PC-9 (cell line): ENCODE measurements around the gene ARL8A. TPM values are rescaled to one million over a fixed set of nuclear protein-coding genes. Genes with fewer than 3 reads are reported as not detected.

Experiments used
- BruUV-seq: library from RNA; stranded (reverse); fragments of 400-500 nt; replicated peaks from 2 replicates; lab custom pipeline; 2021; lab: Mats Ljungman, UMichigan
- CTCF ChIA-PET: fragments of 300-600 bp; sonication (Branson Sonifier 250); formaldehyde crosslinking; loops from one replicate; lab custom pipeline; 2022; ENCODE audit warnings: antibody characterized with exemption; lab: Charles Lee
- POLR2A ChIA-PET: fragments of 300-600 bp; sonication (Branson Sonifier 250); formaldehyde crosslinking; loops from one replicate; lab custom pipeline; 2022; ENCODE audit warnings: antibody characterized with exemption; ENCODE audit not compliant: unreplicated experiment; lab: Charles Lee
- DNase-seq, 2 experiments: peaks; one replicate each; pipeline versions ENCODE4 v3.0.0 to v3.0.0-alpha.2; 2015 to 2022; ENCODE audit warnings: mixed read lengths in 1 of 2
- H2AFZ ChIP-seq: fragments of 200-600 bp; sonication (generic); 2 replicates; pipeline ENCODE4 v1.8.1; 2017; ENCODE audit warnings: antibody characterized with exemption
- H3F3A ChIP-seq: fragments of 200-600 bp; sonication (generic); 2 replicates; pipeline ENCODE4 v1.8.1; 2017; ENCODE audit warnings: antibody characterized with exemption, mild to moderate bottlenecking, low read depth; ENCODE audit not compliant: insufficient read depth
- H3K27ac ChIP-seq: fragments of 200-600 bp; sonication (generic); 2 replicates; pipeline ENCODE4 v1.6.1; 2016; ENCODE audit warnings: mixed run types
- H3K27me3 ChIP-seq: fragments of 200-600 bp; sonication (generic); 2 replicates; pipeline ENCODE4 v1.6.1; 2016; ENCODE audit warnings: low read depth, mixed run types; ENCODE audit not compliant: insufficient read depth
- H3K36me3 ChIP-seq: fragments of 200-600 bp; sonication (generic); 2 replicates; pipeline ENCODE4 v1.6.1; 2016; ENCODE audit warnings: low read depth, mixed run types
- H3K4me1 ChIP-seq: fragments of 200-600 bp; sonication (generic); replicated peaks from 2 replicates; pipeline ENCODE4 v1.6.1; 2016; ENCODE audit warnings: mixed run types; ENCODE audit not compliant: insufficient read depth
- H3K4me2 ChIP-seq: fragments of 200-600 bp; sonication (generic); 2 replicates; pipeline ENCODE4 v1.6.1; 2017; ENCODE audit warnings: mixed run types
- H3K4me3 ChIP-seq: fragments of 200-600 bp; sonication (generic); 2 replicates; pipeline ENCODE4 v1.6.1; 2016; ENCODE audit warnings: mixed run types
- H3K79me2 ChIP-seq: fragments of 200-600 bp; sonication (generic); 2 replicates; pipeline ENCODE4 v1.6.1; 2017; ENCODE audit warnings: low read depth, mixed run types
- H3K9me2 ChIP-seq: fragments of 200-600 bp; sonication (generic); 2 replicates; pipeline ENCODE4 v1.8.1; 2017; ENCODE audit warnings: mild to moderate bottlenecking; ENCODE audit not compliant: insufficient read depth
- H3K9me3 ChIP-seq: fragments of 200-600 bp; sonication (generic); 2 replicates; pipeline ENCODE4 v1.8.1; 2016; ENCODE audit warnings: low read depth; ENCODE audit not compliant: insufficient read depth
- H4K20me1 ChIP-seq: fragments of 200-600 bp; sonication (generic); 2 replicates; pipeline ENCODE4 v1.8.1; 2017; ENCODE audit not compliant: insufficient read depth
- CTCF ChIP-seq: fragments of 200-600 bp; sonication (generic); conservative IDR thresholded peaks from 2 replicates; pipeline ENCODE4 v1.6.1; 2017; ENCODE audit warnings: mixed run types, antibody characterized with exemption, mild to moderate bottlenecking, moderate library complexity
- EZH2 ChIP-seq: fragments of 200-600 bp; sonication (generic); IDR thresholded peaks from 2 replicates; pipeline ENCODE4 v1.8.0; 2017; ENCODE audit warnings: antibody characterized with exemption, low read depth
- intact Hi-C: fragments of 100-400 bp; cut with micrococcal nuclease; formaldehyde crosslinking; loops from one replicate; pipeline ENCODE4 v1.10.0; 2022; ENCODE audit not compliant: unreplicated experiment
- total RNA-seq: library from RNA; stranded (reverse); gene quantifications from 2 replicates; pipeline ENCODE4 v1.2.3, GENCODE V29; 2021

The ARL8A gene
- total RNA-seq, 1 experiment from 2014 or later, result 42.6 TPM

- ChIA-PET POLR2A (no interaction called here), CTCF (interaction anchor here (0.6 to 1.2 kb wide), 2 partner anchors 17 to 81 kb away, joined by 3 to 6 read pairs; no protein-coding TSS in a partner anchor)
- no peak overlapping the region for H2AFZ ChIP-seq
- no peak overlapping the region for H3K4me3 ChIP-seq
- no peak overlapping the region for H3K4me2 ChIP-seq
- no peaks in the 10 kb centered on the region for H4K20me1 ChIP-seq
- peaks cover 47% of the 10 kb centered on the region for H3K4me1 ChIP-seq
- H3K9me2 ChIP-seq, result no peaks in the 10 kb centered on the region
- DNase-seq, result no peak
- H3K27me3 ChIP-seq, result no peaks in the 10 kb centered on the region
- no peak overlapping the region for H3K27ac ChIP-seq
- H3K79me2 ChIP-seq, result no peaks in the 10 kb centered on the region
- H3F3A ChIP-seq, result peaks cover 30% of the 10 kb centered on the region; the same call in 1 of the 2 replicates
- no TSS peak for BruUV-seq
- intact Hi-C loops, result no loop called here
- H3K9me3 ChIP-seq, result no peaks in the 10 kb centered on the region
- no peaks in the 10 kb centered on the region for H3K36me3 ChIP-seq
- TF ChIP-seq EZH2 (no peak), CTCF (no peak)
Observed at GRCh38 chr1:202088206-202088605, 56.3 kb downstream of the ARL8A start.

- TF ChIP-seq EZH2 (no peak), CTCF (no peak)
- Histone ChIP-seq H3K79me2 (no peaks in the 10 kb centered on the region), H3K27ac (peak overlapping the region; percentile 44), H3K4me2 (peak overlapping the region; percentile 45), H3K4me1 (peaks cover 47% of the 10 kb centered on the region), H3K36me3 (no peaks in the 10 kb centered on the region), H4K20me1 (no peaks in the 10 kb centered on the region), H3F3A (peaks cover 30% of the 10 kb centered on the region; the same call in 1 of the 2 replicates), H3K9me3 (no peaks in the 10 kb centered on the region), H2AFZ (no peak overlapping the region), H3K9me2 (no peaks in the 10 kb centered on the region), H3K4me3 (no peak overlapping the region), H3K27me3 (no peaks in the 10 kb centered on the region)
- CTCF ChIA-PET, result interaction anchor here (0.7 to 1.2 kb wide), 2 partner anchors 10 to 80 kb away, joined by 3 read pairs; no protein-coding TSS in a partner anchor
- intact Hi-C loops, result no loop called here
- no TSS peak for BruUV-seq
- DNase-seq, result peak; percentile 78 to 79
- POLR2A ChIA-PET, result interaction anchor here (0.5 to 1.0 kb wide), 6 partner anchors 10 to 77 kb away, joined by 3 to 11 read pairs (median 4); partner anchors contain the start of gene ELF3
Observed at GRCh38 chr1:202086579-202087350, 57.8 kb downstream of the ARL8A start.

DNA sequence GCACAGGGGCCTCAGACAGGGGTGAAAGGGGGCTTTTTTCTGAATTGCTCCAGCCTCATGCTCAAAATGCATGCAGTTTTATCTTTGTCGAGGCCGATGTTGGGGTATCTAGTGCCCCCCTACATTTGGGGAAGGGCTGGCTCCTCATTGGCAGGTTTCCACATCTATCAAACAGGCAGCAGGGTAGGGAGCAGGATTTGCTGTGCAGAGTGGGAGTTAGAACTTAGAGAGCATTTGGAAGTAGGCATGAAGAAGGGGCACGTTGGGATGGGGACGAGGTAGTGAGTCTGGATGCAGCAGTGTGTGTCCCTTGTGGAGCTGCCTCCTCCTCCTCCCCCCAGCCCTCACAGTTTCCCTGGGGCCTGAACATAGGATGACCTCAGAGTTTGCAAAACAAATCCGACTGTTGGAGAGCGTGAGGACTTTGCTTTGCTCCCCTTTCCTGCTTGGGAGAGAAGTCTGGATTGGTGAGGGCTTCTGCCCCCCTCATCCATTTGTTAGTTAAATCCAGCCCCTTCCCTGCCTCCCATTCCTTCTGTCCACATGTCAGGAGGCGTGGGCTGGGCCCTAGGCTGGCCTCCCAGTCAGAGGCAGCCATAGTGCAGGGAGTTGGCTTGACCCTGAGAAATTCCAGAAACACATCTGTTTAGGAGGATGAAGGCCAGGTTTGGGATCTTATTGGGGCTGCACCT, 58.7 kb downstream of the ARL8A start:
- peak overlapping the region; percentile 44 for H3K27ac ChIP-seq
- H4K20me1 ChIP-seq, result no peaks in the 10 kb centered on the region
- ChIA-PET CTCF (interaction anchor here (0.6 kb wide), 1 partner anchor 91 kb away, joined by 3 read pairs; no protein-coding TSS in a partner anchor), POLR2A (interaction anchor here (0.6 to 1.4 kb wide), 5 partner anchors 20 to 76 kb away, joined by 3 to 17 read pairs (median 7); partner anchors contain the start of gene ELF3)
- H3K27me3 ChIP-seq, result no peaks in the 10 kb centered on the region
- TF ChIP-seq CTCF, result no peak
- TF ChIP-seq EZH2, result no peak
- peaks cover 30% of the 10 kb centered on the region; the same call in 1 of the 2 replicates for H3F3A ChIP-seq
- H3K9me2 ChIP-seq, result no peaks in the 10 kb centered on the region
- no peak overlapping the region for H3K4me3 ChIP-seq
- peak overlapping the region; percentile 45 for H3K4me2 ChIP-seq
- peak; percentile 41 to 53 for DNase-seq
- H3K9me3 ChIP-seq, result no peaks in the 10 kb centered on the region
- no peaks in the 10 kb centered on the region for H3K36me3 ChIP-seq
- BruUV-seq, result TSS peak; percentile 63
- intact Hi-C loops, result loop anchor here (1.0 to 2.0 kb wide), 4 partner anchors 20 to 77 kb away; no protein-coding TSS in a partner anchor
- H3K4me1 ChIP-seq, result peaks cover 47% of the 10 kb centered on the region
- no peaks in the 10 kb centered on the region for H3K79me2 ChIP-seq
- no peak overlapping the region for H2AFZ ChIP-seq
